B cell (primary cell): ENCODE measurements around the gene FEM1B.

Experiments
- EZH2 ChIP-seq: IDR thresholded peaks from 2 replicates; pipeline ENCODE4 v1.6.1; 2012; ENCODE audit warnings: borderline replicate concordance, low read depth, mild to moderate bottlenecking, moderate library complexity, low read length; ENCODE audit not compliant: insufficient read depth, poor library complexity, severe bottlenecking
- TF ChIP-seq, protein P1 (sequence below): fragments of 200-600 bp; IDR thresholded peaks from one replicate; pipeline ENCODE4 v1.8.0; 2022; ENCODE audit warnings: antibody characterized with exemption, mild to moderate bottlenecking

DNA sequence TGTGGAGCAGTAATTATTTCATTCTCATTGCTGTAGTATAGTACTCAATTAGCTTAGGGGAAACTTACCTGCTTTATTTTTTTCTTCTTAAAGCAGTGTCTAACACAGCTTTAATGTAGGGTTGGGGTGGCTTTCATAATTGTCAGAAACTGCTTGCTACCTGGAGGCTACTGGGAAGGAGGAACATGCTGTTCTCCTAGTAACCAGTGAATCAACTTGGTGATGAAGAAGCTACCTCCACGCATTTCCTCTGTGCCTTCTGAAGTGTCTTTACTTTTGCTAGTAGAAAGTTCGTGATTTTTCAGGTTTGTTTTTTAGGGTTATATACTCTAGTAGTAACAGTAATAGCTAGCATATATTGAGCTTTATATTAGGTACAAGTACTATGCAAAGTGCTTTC, 11.5 kb downstream of the FEM1B start:
- TF ChIP-seq, protein P1, sequence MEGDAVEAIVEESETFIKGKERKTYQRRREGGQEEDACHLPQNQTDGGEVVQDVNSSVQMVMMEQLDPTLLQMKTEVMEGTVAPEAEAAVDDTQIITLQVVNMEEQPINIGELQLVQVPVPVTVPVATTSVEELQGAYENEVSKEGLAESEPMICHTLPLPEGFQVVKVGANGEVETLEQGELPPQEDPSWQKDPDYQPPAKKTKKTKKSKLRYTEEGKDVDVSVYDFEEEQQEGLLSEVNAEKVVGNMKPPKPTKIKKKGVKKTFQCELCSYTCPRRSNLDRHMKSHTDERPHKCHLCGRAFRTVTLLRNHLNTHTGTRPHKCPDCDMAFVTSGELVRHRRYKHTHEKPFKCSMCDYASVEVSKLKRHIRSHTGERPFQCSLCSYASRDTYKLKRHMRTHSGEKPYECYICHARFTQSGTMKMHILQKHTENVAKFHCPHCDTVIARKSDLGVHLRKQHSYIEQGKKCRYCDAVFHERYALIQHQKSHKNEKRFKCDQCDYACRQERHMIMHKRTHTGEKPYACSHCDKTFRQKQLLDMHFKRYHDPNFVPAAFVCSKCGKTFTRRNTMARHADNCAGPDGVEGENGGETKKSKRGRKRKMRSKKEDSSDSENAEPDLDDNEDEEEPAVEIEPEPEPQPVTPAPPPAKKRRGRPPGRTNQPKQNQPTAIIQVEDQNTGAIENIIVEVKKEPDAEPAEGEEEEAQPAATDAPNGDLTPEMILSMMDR, result no peak
- TF ChIP-seq EZH2, result no peak
